Left cardiac atrium (tissue), 4 donors: ENCODE data around the gene SLC7A9. TPM values are rescaled to one million over a fixed set of nuclear protein-coding genes. Genes with fewer than 3 reads are reported as not detected.
"Not testable (repeated sequence)": the region's sequence is repeated elsewhere in the genome, so short reads cannot be mapped to it uniquely, and the experiment has no call there.

Source experiments
- ATAC-seq, 2 donors: fragments of 200-7000 bp; cut with Tn5 transposase; one replicate each; pipeline ENCODE4 v1.9.1; 2020; ENCODE audit warnings: mild to moderate bottlenecking in 2 of 2, moderate library complexity in 2 of 2
- DNase-seq: peaks from one replicate; pipeline ENCODE4 v3.0.0-alpha.2; 2020
- intact Hi-C, 2 donors: fragments of 100-400 bp; cut with DNase I; formaldehyde crosslinking; loops; one replicate each; pipeline versions ENCODE4 v1.14.1 to v1.15.1; 2022 to 2023
- total RNA-seq, 2 donors: library from RNA; stranded (reverse); fragmentation: NEBNext Ultra II Directional; extraction: Animal tissue kit (Norgen Biotek cat#: 25700); gene quantifications; one replicate each; pipeline ENCODE4 v1.2.1, GENCODE V29; 2021
- donor health status: DM: no; HTN: yes; CAD: no.
- donor health status: DM: no; HTN: yes; CAD: no; lungs with severe emphysema.
- donor health status: DM: yes; HTN: yes; CAD: no.
- donor health status: Dilated cardiomyopathy.

SLC7A9 gene
- total RNA-seq, 2 donors from 2014 or later = 0.13 to 0.24 TPM

GRCh38 chr19:32887572-32888215, 18.1 kb upstream of the SLC7A9 start:
- no peak for ATAC-seq
- intact Hi-C loops = no loop called here
- DNase-seq = no peak

GRCh38 chr19:32886241-32886640, 16.7 kb upstream of the SLC7A9 start:
- intact Hi-C loops = no loop called here

GRCh38 chr19:32885255-32885654, 15.7 kb upstream of the SLC7A9 start:
- intact Hi-C loops, DNase-seq, ATAC-seq: not testable (repeated sequence)

More at GRCh38 chr19:32886241-32886640, 16.7 kb upstream of the SLC7A9 start:
- DNase-seq (no peak), ATAC-seq (no peak)

- intact Hi-C loops = no loop called here
- DNase-seq = no peak
- no peak for ATAC-seq
Observed at GRCh38 chr19:32881766-32882165, 12.2 kb upstream of the SLC7A9 start.

GRCh38 chr19:32880622-32881021, 11.1 kb upstream of the SLC7A9 start:
- intact Hi-C loops = no loop called here
- DNase-seq (no peak), ATAC-seq (no peak)

- no peak for DNase-seq
- intact Hi-C loops = no loop called here
- ATAC-seq = no peak
Observed at GRCh38 chr19:32879741-32880140, 10.2 kb upstream of the SLC7A9 start.

GRCh38 chr19:32878988-32879387, 9.4 kb upstream of the SLC7A9 start:
- DNase-seq (no peak), ATAC-seq (no peak)
- intact Hi-C loops = no loop called here

GRCh38 chr19:32877977-32878745, 8.6 kb upstream of the SLC7A9 start:
- ATAC-seq (no peak), DNase-seq (no peak)
- intact Hi-C loops = no loop called here

- DNase-seq (no peak), ATAC-seq (no peak)
- intact Hi-C loops = no loop called here
Observed at GRCh38 chr19:32877323-32877912, 7.9 kb upstream of the SLC7A9 start.

- intact Hi-C loops = no loop called here
- ATAC-seq (peak in 1 of 2 donors; percentile 31), DNase-seq (no peak)
Observed at GRCh38 chr19:32876919-32877285, 7.3 kb upstream of the SLC7A9 start.

GRCh38 chr19:32876236-32876918, 6.8 kb upstream of the SLC7A9 start:
- intact Hi-C loops = no loop called here
- ATAC-seq = no peak
- no peak for DNase-seq

- intact Hi-C loops = no loop called here
- DNase-seq = no peak
- ATAC-seq = no peak
Observed at GRCh38 chr19:32875428-32875827, 5.9 kb upstream of the SLC7A9 start.

GRCh38 chr19:32874605-32875004, 5.0 kb upstream of the SLC7A9 start:
- intact Hi-C loops = no loop called here
- DNase-seq (no peak), ATAC-seq (no peak)

GRCh38 chr19:32873247-32873959, 3.8 kb upstream of the SLC7A9 start:
- ATAC-seq (no peak), DNase-seq (no peak)
- intact Hi-C loops = no loop called here

GRCh38 chr19:32872391-32872790, 2.8 kb upstream of the SLC7A9 start:
- ATAC-seq = no peak
- DNase-seq = no peak
- intact Hi-C loops = no loop called here

- ATAC-seq (no peak), DNase-seq (no peak)
- intact Hi-C loops = no loop called here
Observed at GRCh38 chr19:32870981-32871451, 1.4 kb upstream of the SLC7A9 start.

GRCh38 chr19:32869966-32870573, 503 bp upstream of the SLC7A9 start:
- intact Hi-C loops = no loop called here
- ATAC-seq (no peak), DNase-seq (no peak)

- ATAC-seq (no peak), DNase-seq (no peak)
- intact Hi-C loops = no loop called here
Observed at GRCh38 chr19:32868206-32868950, 1.2 kb downstream of the SLC7A9 start.
